Lower leg skin (tissue), 4 donors: Measurements from ENCODE around the gene PIK3CB. TPM values are rescaled to one million over a fixed set of nuclear protein-coding genes. Genes with fewer than 3 reads are reported as not detected.
"Not testable (repeated sequence)": the region's sequence is repeated elsewhere in the genome, so short reads cannot be mapped to it uniquely, and the experiment has no call there.

Source experiments
- DNase-seq, 2 donors: peaks; one replicate each; pipeline ENCODE4 v3.0.0-alpha.2; 2019; ENCODE audit warnings: low spot score in 2 of 2
- H3K4me3 ChIP-seq: fragments of 200-600 bp; sonication (generic); 2 replicates; pipeline ENCODE4 v1.5.1; 2017; ENCODE audit warnings: mild to moderate bottlenecking, low read depth; ENCODE audit not compliant: poor library complexity, severe bottlenecking
- POLR2A ChIP-seq, 2 donors: fragments of 450-650 bp; IDR thresholded peaks; one replicate each; pipeline ENCODE4 v1.6.1; 2016 to 2017; ENCODE audit warnings: antibody characterized with exemption in 2 of 2, mild to moderate bottlenecking in 1 of 2, moderate library complexity in 1 of 2
- WGBS, 2 donors: methylation state at CpG; one replicate each; pipeline ENCODE4 v1.1.5; 2018; 5-methylcytosine and 5-hydroxymethylcytosine counted together
- intact Hi-C: fragments of 100-400 bp; cut with DNase I; formaldehyde crosslinking; loops from one replicate; pipeline ENCODE4 v1.15.0; 2023; ENCODE audit warnings: low total_unique reads
- total RNA-seq, 4 donors: library from RNA; depleted of rRNA; stranded (reverse); fragments of >200 nt; gene quantifications; one replicate each; pipeline ENCODE4 v1.1.0, GENCODE V29; 2016
- TF ChIP-seq, protein P1 (sequence below), 3 donors: fragments of 450-650 bp; IDR thresholded peaks; one replicate each; pipeline ENCODE4 v1.5.1; 2016; ENCODE audit warnings: antibody characterized with exemption in 3 of 3, mild to moderate bottlenecking in 3 of 3, moderate library complexity in 2 of 3

Gene PIK3CB
- total RNA-seq, 4 donors from 2014 or later, result 33.8 to 56.1 (median 50.6) TPM

DNA sequence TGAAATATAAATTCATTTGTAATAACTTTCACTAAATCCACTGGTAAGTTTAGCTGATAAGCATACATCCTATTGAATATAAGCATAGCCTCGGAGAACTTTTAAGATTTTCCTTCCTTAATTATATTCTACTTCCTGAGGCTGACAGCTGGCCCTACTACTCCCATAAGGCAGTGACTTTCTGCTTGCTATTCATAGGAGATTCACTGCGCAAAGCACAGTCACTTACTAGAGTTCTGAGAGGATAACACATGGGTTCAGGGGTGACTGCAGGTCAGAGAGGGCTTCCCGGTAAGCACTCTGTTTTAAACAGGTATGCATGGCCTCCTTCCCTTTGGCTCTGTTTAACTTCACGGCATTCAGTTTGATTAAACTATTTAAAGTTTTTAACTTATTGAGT, 150.3 kb downstream of the PIK3CB start:
- H3K4me3 ChIP-seq, result no peak overlapping the region
- DNase-seq, result no peak
- 83 to 88% methylated on average over 4 of the region's 4 CpGs for WGBS, 2 donors
- intact Hi-C loops, result no loop called here
- TF ChIP-seq, protein P1, sequence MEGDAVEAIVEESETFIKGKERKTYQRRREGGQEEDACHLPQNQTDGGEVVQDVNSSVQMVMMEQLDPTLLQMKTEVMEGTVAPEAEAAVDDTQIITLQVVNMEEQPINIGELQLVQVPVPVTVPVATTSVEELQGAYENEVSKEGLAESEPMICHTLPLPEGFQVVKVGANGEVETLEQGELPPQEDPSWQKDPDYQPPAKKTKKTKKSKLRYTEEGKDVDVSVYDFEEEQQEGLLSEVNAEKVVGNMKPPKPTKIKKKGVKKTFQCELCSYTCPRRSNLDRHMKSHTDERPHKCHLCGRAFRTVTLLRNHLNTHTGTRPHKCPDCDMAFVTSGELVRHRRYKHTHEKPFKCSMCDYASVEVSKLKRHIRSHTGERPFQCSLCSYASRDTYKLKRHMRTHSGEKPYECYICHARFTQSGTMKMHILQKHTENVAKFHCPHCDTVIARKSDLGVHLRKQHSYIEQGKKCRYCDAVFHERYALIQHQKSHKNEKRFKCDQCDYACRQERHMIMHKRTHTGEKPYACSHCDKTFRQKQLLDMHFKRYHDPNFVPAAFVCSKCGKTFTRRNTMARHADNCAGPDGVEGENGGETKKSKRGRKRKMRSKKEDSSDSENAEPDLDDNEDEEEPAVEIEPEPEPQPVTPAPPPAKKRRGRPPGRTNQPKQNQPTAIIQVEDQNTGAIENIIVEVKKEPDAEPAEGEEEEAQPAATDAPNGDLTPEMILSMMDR (IDR thresholded peaks at IDR 0.05), result no peak
- TF ChIP-seq POLR2A (IDR thresholded peaks at IDR 0.05), result no peak

DNA sequence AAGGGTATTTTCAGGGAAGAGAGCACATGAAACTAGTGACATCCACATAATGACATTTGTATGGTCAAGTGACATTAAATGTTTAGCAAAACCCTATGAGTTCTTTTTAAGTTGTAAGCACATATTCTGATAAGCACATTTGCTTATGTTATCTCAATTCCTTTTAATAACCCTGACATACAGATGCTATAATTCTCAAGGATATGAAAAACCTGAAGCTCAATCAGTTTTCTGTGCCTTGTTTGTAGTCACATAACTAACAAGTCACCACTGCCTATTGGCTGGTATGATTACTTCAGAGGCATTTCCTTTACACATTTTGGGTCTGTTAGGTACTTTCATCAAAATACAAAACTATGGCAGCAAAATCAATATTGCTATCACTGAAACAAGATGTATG, 152.1 kb downstream of the PIK3CB start:
- TF ChIP-seq, protein P1 (IDR thresholded peaks at IDR 0.05), result no peak
- TF ChIP-seq POLR2A (IDR thresholded peaks at IDR 0.05), result no peak
- H3K4me3 ChIP-seq, result no peak overlapping the region
- intact Hi-C loops, result no loop called here
- DNase-seq, result no peak

DNA sequence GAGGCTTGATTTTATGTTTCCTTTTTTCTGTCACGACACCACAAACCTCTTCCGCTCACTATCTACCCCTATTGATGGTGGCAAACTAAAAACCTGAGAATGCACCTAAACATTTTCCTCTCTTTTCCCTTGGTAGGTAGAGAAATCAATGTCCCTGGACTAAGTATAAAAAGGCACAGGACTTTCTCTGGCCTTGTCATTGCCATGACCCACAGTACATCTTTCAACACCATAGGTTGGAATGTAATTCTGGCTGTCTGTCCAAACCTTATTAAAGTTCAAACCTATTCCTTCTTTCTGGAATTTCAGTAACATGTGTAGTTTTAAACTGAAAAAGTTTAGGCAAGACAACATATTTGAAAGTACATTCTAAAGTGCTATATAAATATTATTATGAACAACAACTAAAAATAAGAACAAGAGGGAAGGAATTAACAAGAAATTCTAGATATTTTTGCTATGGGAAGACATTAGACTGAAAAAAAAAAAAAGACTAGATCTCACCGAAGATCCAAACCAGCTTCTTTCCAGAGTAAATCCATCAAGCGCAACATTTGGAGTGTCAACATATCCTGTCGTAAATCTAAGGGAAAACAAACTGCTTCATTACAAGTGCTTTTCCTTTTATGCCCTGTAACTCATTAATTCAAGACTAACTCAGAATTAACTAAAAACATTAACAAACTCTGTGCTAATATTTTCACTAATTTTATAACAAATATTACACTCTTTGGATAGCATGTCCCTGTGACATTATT, 153.1 kb downstream of the PIK3CB start:
- WGBS, 2 donors, result 80 to 81% methylated on average over 5 of the region's 5 CpGs
- DNase-seq, result no peak
- intact Hi-C loops, result no loop called here
- H3K4me3 ChIP-seq, result no peak overlapping the region
- no peak for TF ChIP-seq POLR2A (IDR thresholded peaks at IDR 0.05)
- TF ChIP-seq, protein P1 (IDR thresholded peaks at IDR 0.05), result no peak

DNA sequence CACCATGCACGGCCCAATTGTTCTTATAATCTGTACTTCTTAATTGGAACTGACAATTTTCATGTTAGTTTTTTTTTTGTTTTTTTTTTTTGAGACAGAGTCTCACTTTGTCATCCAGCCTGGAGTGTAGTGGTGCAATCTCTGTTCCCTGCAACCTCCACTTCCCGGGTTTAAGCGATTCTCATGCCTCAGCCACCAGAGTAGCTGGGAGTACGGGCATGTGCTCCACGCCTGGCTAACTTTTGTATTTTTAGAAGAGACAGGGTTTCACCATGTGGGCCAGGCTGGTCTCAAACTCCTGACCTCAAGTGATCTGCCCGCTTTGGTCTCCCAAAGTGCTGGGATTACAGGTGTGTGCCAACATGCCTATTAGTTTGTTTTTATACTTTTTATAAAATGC, 153.8 kb downstream of the PIK3CB start:
- intact Hi-C loops, H3K4me3 ChIP-seq, DNase-seq: not testable (repeated sequence)
- 98% methylated on average over 6 of the region's 6 CpGs for WGBS, 2 donors

DNA sequence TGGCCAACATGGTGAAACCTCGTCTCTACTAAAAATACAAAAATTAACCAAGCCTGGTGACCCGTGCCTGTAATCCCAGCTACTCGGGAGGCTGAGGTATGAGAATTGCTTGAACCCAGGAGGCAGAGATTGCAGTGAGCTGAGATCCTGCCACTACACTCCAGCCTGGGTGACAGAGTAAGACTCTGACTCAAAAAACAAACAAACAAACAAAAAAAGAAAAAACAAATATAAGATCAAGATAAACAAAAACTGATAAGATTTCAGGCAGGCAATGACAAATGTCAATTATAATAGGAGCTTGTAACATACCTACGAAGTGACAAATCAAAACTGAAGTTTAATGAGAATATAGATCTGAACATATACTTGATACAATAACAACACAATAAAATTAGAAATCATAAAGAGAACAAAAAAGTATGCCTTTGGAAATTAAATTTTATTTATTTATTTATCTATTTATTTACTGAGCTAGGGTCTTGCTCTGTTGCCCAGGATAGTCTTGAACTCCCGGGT, 155.8 kb downstream of the PIK3CB start:
- DNase-seq, result no peak
- intact Hi-C loops, result no loop called here
- WGBS, 2 donors, result 94 to 97% methylated on average over 5 of the region's 5 CpGs

DNA sequence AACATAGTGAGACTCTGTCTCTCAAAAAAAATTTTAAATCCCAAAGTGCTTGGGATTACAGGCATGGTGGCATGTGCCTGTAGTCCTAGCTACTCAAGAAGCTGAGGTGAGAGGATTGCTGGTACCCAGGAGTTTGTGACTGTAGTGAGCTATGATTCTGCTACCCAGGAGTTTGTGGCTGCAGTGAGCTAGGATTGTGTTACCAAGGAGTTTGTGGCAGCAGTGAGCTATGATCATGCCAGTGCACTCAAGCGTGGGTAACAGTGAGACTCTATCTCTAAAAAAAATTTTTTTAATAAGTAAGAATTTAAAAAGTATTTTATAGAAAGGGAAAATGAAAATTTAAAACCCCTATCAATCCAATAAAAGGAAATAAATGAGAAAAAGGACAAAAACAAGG, 156.6 kb downstream of the PIK3CB start:
- 97 to 100% methylated on average over 1 of the region's 1 CpG for WGBS, 2 donors
- no peak overlapping the region for H3K4me3 ChIP-seq
- no peak for DNase-seq
- TF ChIP-seq, protein P1 (IDR thresholded peaks at IDR 0.05), result no peak
- TF ChIP-seq POLR2A (IDR thresholded peaks at IDR 0.05), result no peak
- intact Hi-C loops, result no loop called here

More for the DNA sequence above, 155.8 kb downstream of the PIK3CB start:
- TF ChIP-seq, protein P1 (IDR thresholded peaks at IDR 0.05), result no peak
- no peak for TF ChIP-seq POLR2A (IDR thresholded peaks at IDR 0.05)
- no peak overlapping the region for H3K4me3 ChIP-seq
